Rectal smooth muscle tissue (tissue), 1 donor: Measurements from ENCODE around the gene TXNDC11.
"Not testable (repeated sequence)": the region's sequence is repeated elsewhere in the genome, so short reads cannot be mapped to it uniquely, and the experiment has no call there.

Experiments used
- H3K27ac ChIP-seq: one replicate; pipeline ENCODE4 v1.7.0; 2013; ENCODE audit warnings: low read depth, low read length, inconsistent platforms
- H3K27me3 ChIP-seq: one replicate; pipeline ENCODE4 v1.7.0; 2013; ENCODE audit warnings: low read length; ENCODE audit not compliant: control insufficient read depth, insufficient read depth
- H3K36me3 ChIP-seq: one replicate; pipeline ENCODE4 v1.7.0; 2013; ENCODE audit warnings: low read length; ENCODE audit not compliant: control insufficient read depth, insufficient read depth
- H3K4me1 ChIP-seq: one replicate; pipeline ENCODE4 v1.7.0; 2013; ENCODE audit warnings: low read length; ENCODE audit not compliant: control insufficient read depth, insufficient read depth
- H3K4me3 ChIP-seq: one replicate; pipeline ENCODE4 v1.7.0; 2013; ENCODE audit warnings: low read length
- H3K9ac ChIP-seq: one replicate; pipeline ENCODE4 v1.7.0; 2013; ENCODE audit warnings: low read length

The TXNDC11 gene

GRCh38 chr16:11742536-11743307, at the start of gene TXNDC11:
TXNDC11 (minus strand) TSS chr16:11742857; CDS start chr16:11742730, 127 bp downstream.
- no peaks in the 10 kb centered on the region for H3K27me3 ChIP-seq
- no peaks in the 10 kb centered on the region for H3K36me3 ChIP-seq
- peak within 1 kb of the TSS; percentile 95 for H3K27ac ChIP-seq
- peak within 1 kb of the TSS; percentile 65 for H3K9ac ChIP-seq
- H3K4me1 ChIP-seq, result peaks cover 14% of the 10 kb centered on the region
- peak within 1 kb of the TSS; percentile 76 for H3K4me3 ChIP-seq

- no peak overlapping the region for H3K4me3 ChIP-seq
- no peaks in the 10 kb centered on the region for H3K27me3 ChIP-seq
- no peak overlapping the region for H3K9ac ChIP-seq
- H3K4me1 ChIP-seq, result peaks cover 7% of the 10 kb centered on the region
- H3K27ac ChIP-seq, result no peak overlapping the region
- H3K36me3 ChIP-seq, result peaks cover 7% of the 10 kb centered on the region
Observed at GRCh38 chr16:11791144-11791828, 48.6 kb upstream of the TXNDC11 start.

GRCh38 chr16:11788914-11789313, 46.3 kb upstream of the TXNDC11 start:
- peaks cover 6% of the 10 kb centered on the region for H3K4me1 ChIP-seq

GRCh38 chr16:11784980-11785599, 42.4 kb upstream of the TXNDC11 start:
- not testable (repeated sequence) for H3K4me3 ChIP-seq, H3K9ac ChIP-seq, H3K36me3 ChIP-seq, H3K27me3 ChIP-seq, H3K27ac ChIP-seq
- peaks cover 20% of the 10 kb centered on the region for H3K4me1 ChIP-seq

More at GRCh38 chr16:11788914-11789313, 46.3 kb upstream of the TXNDC11 start:
- Histone ChIP-seq H3K27me3 (no peaks in the 10 kb centered on the region), H3K36me3 (peaks cover 2% of the 10 kb centered on the region), H3K27ac (no peak overlapping the region), H3K9ac (no peak overlapping the region), H3K4me3 (no peak overlapping the region)

- H3K27ac ChIP-seq, H3K9ac ChIP-seq: not testable (repeated sequence)
- H3K4me1 ChIP-seq, result peaks cover 20% of the 10 kb centered on the region
Observed at GRCh38 chr16:11784381-11784780, 41.7 kb upstream of the TXNDC11 start.

GRCh38 chr16:11784038-11784369, 41.3 kb upstream of the TXNDC11 start:
- no peaks in the 10 kb centered on the region for H3K27me3 ChIP-seq
- no peak overlapping the region for H3K9ac ChIP-seq
- H3K4me3 ChIP-seq, result no peak overlapping the region
- H3K36me3 ChIP-seq, result no peaks in the 10 kb centered on the region
- H3K27ac ChIP-seq, result peak overlapping the region; percentile 70
- H3K4me1 ChIP-seq, result peaks cover 20% of the 10 kb centered on the region

More at GRCh38 chr16:11784381-11784780, 41.7 kb upstream of the TXNDC11 start:
- not testable (repeated sequence) for H3K27me3 ChIP-seq, H3K4me3 ChIP-seq, H3K36me3 ChIP-seq

GRCh38 chr16:11783319-11784037, 40.8 kb upstream of the TXNDC11 start:
- H3K27ac ChIP-seq, result peak overlapping the region; percentile 70
- peaks cover 20% of the 10 kb centered on the region for H3K4me1 ChIP-seq
- H3K27me3 ChIP-seq, result no peaks in the 10 kb centered on the region
- H3K9ac ChIP-seq, result no peak overlapping the region
- peak overlapping the region; percentile 35 for H3K4me3 ChIP-seq
- no peaks in the 10 kb centered on the region for H3K36me3 ChIP-seq

- Histone ChIP-seq H3K4me3 (no peak overlapping the region), H3K4me1 (peaks cover 20% of the 10 kb centered on the region)
Observed at GRCh38 chr16:11781773-11782172, 39.1 kb upstream of the TXNDC11 start.

GRCh38 chr16:11780991-11781680, 38.5 kb upstream of the TXNDC11 start:
- peaks cover 20% of the 10 kb centered on the region for H3K4me1 ChIP-seq
- H3K4me3 ChIP-seq, result no peak overlapping the region
- H3K27me3 ChIP-seq, result no peaks in the 10 kb centered on the region
- no peak overlapping the region for H3K27ac ChIP-seq
- H3K9ac ChIP-seq, result no peak overlapping the region
- H3K36me3 ChIP-seq, result peaks cover 8% of the 10 kb centered on the region

More at GRCh38 chr16:11781773-11782172, 39.1 kb upstream of the TXNDC11 start:
- Histone ChIP-seq H3K27me3 (no peaks in the 10 kb centered on the region), H3K36me3 (peaks cover 6% of the 10 kb centered on the region), H3K9ac (no peak overlapping the region), H3K27ac (peak overlapping the region; percentile 70)

- H3K36me3 ChIP-seq, result peaks cover 14% of the 10 kb centered on the region
- H3K9ac ChIP-seq, result no peak overlapping the region
- peaks cover 20% of the 10 kb centered on the region for H3K4me1 ChIP-seq
- H3K27ac ChIP-seq, result no peak overlapping the region
- no peaks in the 10 kb centered on the region for H3K27me3 ChIP-seq
- H3K4me3 ChIP-seq, result no peak overlapping the region
Observed at GRCh38 chr16:11779074-11779473, 36.4 kb upstream of the TXNDC11 start.

GRCh38 chr16:11774065-11774626, 31.5 kb upstream of the TXNDC11 start:
- Histone ChIP-seq H3K4me1 (no peaks in the 10 kb centered on the region), H3K27me3 (no peaks in the 10 kb centered on the region), H3K27ac (no peak overlapping the region), H3K4me3 (no peak overlapping the region), H3K36me3 (peaks cover 32% of the 10 kb centered on the region), H3K9ac (no peak overlapping the region)
